WI38 (cell line): Measurements from ENCODE around the gene KRT80.

ENCODE experiments used
- H3K4me3 ChIP-seq: 2 replicates; pipeline ENCODE4 v1.5.1; 2011; ENCODE audit warnings: low read depth, mild to moderate bottlenecking, control low read depth, low read length
- TF ChIP-seq, protein P1 (sequence below): IDR thresholded peaks from 2 replicates; pipeline ENCODE4 v1.5.1; 2012; ENCODE audit warnings: low read depth, mild to moderate bottlenecking, control low read depth, low read length

The KRT80 gene

GRCh38 chr12:52155048-52155868 lies 36.6 kb downstream of the KRT80 start:
- TF ChIP-seq, protein P1, sequence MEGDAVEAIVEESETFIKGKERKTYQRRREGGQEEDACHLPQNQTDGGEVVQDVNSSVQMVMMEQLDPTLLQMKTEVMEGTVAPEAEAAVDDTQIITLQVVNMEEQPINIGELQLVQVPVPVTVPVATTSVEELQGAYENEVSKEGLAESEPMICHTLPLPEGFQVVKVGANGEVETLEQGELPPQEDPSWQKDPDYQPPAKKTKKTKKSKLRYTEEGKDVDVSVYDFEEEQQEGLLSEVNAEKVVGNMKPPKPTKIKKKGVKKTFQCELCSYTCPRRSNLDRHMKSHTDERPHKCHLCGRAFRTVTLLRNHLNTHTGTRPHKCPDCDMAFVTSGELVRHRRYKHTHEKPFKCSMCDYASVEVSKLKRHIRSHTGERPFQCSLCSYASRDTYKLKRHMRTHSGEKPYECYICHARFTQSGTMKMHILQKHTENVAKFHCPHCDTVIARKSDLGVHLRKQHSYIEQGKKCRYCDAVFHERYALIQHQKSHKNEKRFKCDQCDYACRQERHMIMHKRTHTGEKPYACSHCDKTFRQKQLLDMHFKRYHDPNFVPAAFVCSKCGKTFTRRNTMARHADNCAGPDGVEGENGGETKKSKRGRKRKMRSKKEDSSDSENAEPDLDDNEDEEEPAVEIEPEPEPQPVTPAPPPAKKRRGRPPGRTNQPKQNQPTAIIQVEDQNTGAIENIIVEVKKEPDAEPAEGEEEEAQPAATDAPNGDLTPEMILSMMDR, result no peak
- no peak overlapping the region for H3K4me3 ChIP-seq

DNA sequence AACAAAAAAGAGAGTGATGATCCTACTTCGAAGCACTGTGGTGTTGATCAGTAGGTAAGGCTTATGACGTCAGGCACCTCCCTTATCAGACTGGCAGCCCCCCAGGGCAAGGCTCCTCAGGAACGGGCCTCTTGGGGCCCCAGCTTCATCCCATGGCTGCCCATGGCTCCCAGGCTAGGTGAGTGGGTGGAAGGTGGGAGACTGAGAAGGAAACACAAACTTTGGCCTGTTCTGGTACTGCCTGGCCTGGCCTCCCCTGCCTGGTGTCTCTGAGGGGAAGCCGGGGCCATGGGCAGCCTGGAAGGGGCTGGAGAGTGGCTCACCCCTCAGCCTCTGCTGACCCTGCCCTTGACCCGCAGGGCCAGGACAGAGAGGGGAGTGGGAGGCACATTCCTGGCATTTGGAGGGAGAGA lies 38.9 kb downstream of the KRT80 start:
- TF ChIP-seq, protein P1, result no peak
- H3K4me3 ChIP-seq, result no peak overlapping the region

- TF ChIP-seq, protein P1, result peak; percentile 84
- H3K4me3 ChIP-seq, result peak overlapping the region; percentile 21
Measured at GRCh38 chr12:52151837-52152783, 39.7 kb downstream of the KRT80 start.

DNA sequence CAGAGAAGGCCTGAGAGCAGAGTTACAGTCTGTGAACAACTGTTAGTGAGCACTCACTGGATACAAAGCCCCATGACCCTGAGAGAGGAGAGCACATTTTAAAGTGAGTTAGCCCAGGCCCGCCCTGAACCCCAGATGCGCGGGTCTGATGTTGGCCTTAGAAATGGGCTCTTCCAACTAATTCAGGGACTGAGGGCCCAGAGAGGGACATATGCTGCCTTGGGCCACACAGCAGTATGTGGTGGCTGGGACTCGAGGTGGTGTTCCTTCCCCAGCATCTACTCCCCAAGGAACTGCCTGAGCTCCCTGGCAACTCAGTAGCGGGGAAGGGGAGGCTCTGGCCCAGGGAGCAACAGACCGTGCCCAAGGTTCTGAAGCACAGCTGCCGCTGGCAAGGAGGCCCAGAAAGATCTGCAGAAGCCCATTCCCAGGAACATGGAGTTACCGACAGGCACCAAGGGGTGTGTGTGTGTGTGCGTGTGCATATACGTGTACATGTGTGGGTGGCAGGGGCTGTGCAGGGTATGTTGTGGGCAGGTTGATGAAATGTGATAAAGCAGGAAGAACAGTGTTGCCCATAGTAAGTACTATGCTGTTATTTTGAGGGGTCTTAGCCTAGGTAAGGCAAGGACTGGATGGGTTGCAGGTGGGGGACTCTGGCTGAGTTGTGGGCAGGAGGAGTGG lies 40.5 kb downstream of the KRT80 start:
- no peak overlapping the region for H3K4me3 ChIP-seq
- TF ChIP-seq, protein P1, result no peak

GRCh38 chr12:52149651-52150241 lies 42.1 kb downstream of the KRT80 start:
- TF ChIP-seq, protein P1, result no peak
- no peak overlapping the region for H3K4me3 ChIP-seq

DNA sequence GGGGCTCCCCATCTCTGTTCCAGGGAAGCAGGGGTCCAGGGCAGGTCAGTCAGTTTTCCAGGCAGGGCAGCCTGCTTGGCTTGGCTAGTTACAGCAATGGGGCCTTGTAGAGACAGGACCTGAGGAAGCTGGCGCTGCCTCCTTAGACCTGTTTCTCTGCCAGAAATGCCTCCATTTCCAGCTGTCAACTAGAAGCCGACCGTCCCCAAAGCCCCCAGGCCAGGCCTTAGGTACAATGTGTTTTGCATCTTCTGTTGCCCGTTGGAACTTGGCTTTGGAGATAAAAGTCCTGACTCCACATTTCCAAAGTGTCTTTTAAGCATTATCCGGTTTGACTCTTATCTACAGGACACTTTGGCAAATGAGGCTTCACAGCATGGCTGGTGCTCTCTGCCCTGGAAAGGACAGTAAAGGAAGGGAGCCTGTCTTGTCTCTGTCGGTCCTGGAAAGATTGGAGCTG lies 42.6 kb downstream of the KRT80 start:
- TF ChIP-seq, protein P1, result no peak
- no peak overlapping the region for H3K4me3 ChIP-seq
